Measurements from ENCODE around the gene LHX2.

Gene LHX2

GRCh38 chr9:124060844-124061605 is 49.5 kb downstream of the LHX2 start:
- DNase-seq (ENCODE audit: low read depth in 2 of 2), result no peak

GRCh38 chr9:124062172-124062571 is 50.6 kb downstream of the LHX2 start:
- no peak for DNase-seq (ENCODE audit: low read depth in 2 of 2)

- no peak for DNase-seq (ENCODE audit: low read depth in 2 of 2)
Observed at GRCh38 chr9:124066783-124067577, 55.4 kb downstream of the LHX2 start.

DNA sequence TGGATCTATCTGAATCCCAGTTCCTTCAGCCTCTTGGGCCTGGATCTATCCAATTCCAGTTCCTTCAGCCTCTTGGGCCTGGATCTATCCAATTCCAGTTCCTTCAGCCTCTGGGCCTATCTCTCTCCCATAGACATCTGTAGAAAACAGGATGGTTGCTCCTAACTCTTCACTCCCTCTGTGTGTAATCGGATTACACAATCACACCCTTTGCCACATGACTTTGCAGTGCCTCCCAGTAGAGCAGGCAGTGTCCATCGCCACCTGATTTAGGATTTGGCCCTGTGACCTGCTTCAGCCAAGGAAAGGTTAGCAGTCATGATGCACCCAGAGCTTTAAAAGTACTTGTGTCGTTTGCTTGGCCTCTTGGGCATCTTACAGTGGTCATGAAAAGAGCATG is 56.7 kb downstream of the LHX2 start:
- DNase-seq (ENCODE audit: low read depth in 2 of 2), result no peak

DNA sequence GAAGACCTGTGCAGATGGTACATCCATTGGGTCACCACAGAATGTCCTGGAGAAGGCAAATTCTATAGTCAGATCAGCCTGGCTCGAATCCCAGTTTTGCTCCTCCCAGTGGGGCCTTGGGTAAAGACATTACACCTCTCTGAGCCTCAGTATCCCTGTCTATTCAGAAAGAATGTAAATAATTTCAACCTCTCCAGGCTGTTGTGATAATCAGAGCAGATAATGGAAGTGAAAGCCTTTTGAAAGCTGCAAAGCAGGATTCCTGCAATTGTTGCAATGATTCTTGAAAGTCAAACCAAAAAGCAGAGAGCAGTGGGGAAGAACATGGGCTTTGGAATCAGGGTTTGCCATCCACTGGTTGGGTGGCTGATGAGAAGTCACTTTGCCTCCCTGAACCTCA is 63.2 kb downstream of the LHX2 start:
- no peak for DNase-seq (ENCODE audit: low read depth in 2 of 2)

GRCh38 chr9:124075761-124076160 is 64.2 kb downstream of the LHX2 start:
- DNase-seq (ENCODE audit: low read depth in 2 of 2), result no peak

DNA sequence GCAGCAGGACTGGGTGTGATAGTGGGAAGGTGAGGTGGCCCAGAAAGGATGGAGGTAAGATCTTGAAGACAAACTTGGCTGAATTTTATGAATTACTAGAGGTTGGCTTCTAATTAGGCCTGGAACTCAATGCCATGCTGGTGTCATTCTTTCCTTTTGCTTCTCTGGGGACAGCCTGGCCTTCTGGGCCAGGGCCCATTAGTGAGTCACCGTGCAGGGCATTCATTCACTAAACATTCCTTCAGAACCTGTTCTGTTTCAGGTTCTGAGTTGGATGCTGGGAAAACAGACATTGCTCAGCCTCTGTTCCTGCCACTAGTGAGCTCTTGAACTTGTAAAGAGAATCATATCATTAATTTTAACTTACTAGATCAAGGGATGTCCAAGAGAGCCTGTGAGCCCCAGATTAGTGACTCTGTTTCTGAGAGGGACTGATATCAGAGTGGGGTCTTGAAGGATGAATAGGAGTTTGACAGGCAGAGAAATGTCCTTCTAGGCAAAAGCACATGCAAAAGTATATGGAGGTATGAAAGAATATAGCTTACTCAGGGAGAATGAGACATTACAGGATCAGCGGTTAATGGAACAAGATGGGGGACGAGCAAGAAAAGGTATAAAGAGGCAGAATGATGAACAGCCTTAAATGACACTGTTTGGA is 66.5 kb downstream of the LHX2 start:
- DNase-seq (ENCODE audit: low read depth in 2 of 2), result no peak

DNA sequence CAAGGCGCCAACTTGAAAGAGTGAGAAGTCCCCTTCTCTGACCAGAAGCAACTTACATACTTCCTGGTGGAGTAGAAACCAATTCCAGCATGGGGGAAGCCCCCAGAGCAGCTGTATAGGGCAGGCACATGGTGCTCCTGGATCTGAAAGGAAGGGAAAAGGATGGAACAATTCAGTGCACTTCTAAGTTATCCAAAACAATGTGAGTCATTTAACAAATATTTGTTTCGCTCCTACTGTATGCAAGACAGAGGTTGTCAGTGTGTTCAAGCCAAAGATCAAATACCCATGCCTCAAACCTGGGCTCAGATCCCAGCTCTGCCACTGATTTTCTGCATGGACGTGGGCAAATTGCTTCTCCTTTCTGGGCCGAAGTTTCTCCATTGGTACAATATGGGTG is 67.1 kb downstream of the LHX2 start:
- no peak for DNase-seq (ENCODE audit: low read depth in 2 of 2)

DNA sequence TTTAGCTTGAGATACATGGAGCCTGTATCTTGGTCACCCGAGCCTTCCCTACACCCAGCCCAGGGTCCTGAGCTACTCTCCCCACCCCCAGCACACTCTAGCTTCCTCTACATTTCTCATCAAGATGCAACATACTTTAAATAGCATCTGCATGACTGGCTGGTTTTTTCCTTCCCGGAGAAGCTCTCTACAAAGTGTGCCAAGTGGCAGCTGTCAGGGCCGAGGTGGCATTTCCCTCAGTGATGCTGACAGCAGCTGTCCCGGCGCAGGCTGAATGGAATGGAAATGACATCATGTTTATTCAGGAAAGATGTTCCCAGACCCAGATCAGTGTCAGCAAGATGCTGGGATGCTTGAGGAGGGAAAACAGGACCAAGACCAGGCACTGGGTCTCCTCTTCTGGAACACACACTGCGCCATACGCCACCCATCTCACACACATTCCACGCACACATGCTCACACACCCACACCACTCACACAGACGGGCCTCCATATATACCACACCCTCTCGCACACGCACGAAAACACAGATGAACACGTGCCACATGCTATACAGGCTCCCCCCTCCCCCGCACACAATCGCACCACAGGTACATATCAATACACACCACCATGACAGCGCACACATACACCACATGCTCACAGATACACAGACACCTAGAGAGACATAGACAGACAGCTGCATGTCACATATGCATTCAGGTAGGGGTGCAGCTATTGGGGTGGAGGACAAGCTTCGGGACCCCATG is 67.8 kb downstream of the LHX2 start:
- no peak for DNase-seq (ENCODE audit: low read depth in 2 of 2)

DNA sequence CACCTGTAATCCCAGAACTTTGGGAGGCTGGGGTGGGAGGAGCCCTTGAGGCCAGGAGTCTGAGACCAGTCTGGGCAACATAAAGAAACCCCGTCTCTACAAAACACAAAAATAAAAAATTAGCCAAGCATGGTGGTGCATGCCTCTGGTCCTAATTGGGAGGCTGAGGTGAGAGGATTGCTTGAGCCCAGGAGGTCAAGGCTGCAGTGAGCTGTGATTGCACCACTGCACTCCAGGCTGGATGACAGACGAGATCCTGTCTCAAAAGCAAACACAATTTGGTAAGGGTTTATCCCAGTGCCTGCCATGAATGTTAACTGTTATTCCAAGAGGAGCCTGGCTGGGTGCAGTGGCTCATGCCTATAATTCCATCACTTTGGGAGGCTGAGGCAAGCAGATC is 71.1 kb downstream of the LHX2 start:
- no peak for DNase-seq (ENCODE audit: low read depth in 2 of 2)
